ENCODE data around the gene GMDS. TPM values are rescaled to one million over a fixed set of nuclear protein-coding genes. Genes with fewer than 3 reads are reported as not detected.

GMDS gene
- total RNA-seq, 2 donors from 2014 or later = 19.6 to 36.3 TPM

DNA sequence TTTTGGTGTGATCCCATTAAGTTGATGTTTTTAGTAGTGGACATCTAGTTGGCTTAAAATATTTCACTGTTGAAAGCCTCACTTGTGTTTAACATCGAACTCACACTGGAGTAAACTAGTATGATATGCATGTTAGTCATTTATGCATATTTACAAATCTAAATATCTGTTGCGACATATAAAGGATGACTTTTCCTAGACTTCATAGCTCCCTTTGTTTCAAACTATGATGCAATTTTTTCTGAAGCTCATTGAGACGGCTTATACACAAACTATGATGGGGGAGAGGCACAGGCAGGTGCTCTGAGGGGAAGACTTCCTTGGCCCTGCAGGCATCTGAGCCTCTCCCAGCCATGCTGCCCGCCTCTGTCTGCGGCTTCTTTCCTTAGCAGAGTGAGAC, 647.5 kb downstream of the GMDS start:
- no peak overlapping the region for H3K4me3 Mint-ChIP-seq
- peaks cover 63% of the 10 kb centered on the region for H3K27me3 Mint-ChIP-seq
- H3K36me3 Mint-ChIP-seq (ENCODE audit: low read depth) = no peaks in the 10 kb centered on the region
- no peaks in the 10 kb centered on the region for H3K9me3 Mint-ChIP-seq
- H3K4me1 Mint-ChIP-seq = peaks cover 4% of the 10 kb centered on the region
- no peak overlapping the region for H3K27ac Mint-ChIP-seq
- no peak for ATAC-seq (replicated peaks)

DNA sequence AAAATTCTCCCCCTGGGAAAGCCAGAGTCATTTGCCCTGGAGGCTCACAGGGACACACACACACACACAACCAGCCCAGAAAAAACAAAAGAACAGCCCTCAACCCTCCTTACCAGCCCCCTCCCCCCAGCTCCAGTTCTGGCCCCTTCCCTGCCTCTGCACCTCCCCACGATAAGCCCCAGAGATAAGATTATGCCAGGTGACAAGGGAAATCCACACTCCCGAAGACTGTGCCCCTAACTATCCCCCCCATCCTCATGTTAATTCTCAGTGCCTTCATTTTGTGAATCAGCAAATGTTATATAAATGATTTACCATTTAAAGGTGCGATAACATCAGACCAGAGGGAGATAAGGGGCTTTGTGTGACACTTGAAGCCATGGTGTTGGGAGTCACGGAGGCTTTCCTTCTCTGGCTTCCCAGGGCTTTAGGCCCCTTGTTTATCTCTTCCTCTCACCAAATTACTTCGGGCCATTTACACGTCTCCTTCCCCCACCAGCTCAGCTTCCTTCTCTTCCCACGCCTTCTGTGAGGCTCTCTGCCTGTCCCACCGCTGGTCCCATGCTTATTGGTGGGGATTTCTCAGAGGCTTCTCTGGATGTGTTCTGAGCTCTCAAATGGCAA, 648.2 kb downstream of the GMDS start:
- ATAC-seq (replicated peaks) = no peak
- Mint-ChIP-seq H3K9me3 (no peaks in the 10 kb centered on the region), H3K27me3 (peaks cover 59% of the 10 kb centered on the region), H3K4me1 (peaks cover 4% of the 10 kb centered on the region), H3K27ac (no peak overlapping the region), H3K4me3 (no peak overlapping the region), H3K36me3 (ENCODE audit: low read depth) (no peaks in the 10 kb centered on the region)

DNA sequence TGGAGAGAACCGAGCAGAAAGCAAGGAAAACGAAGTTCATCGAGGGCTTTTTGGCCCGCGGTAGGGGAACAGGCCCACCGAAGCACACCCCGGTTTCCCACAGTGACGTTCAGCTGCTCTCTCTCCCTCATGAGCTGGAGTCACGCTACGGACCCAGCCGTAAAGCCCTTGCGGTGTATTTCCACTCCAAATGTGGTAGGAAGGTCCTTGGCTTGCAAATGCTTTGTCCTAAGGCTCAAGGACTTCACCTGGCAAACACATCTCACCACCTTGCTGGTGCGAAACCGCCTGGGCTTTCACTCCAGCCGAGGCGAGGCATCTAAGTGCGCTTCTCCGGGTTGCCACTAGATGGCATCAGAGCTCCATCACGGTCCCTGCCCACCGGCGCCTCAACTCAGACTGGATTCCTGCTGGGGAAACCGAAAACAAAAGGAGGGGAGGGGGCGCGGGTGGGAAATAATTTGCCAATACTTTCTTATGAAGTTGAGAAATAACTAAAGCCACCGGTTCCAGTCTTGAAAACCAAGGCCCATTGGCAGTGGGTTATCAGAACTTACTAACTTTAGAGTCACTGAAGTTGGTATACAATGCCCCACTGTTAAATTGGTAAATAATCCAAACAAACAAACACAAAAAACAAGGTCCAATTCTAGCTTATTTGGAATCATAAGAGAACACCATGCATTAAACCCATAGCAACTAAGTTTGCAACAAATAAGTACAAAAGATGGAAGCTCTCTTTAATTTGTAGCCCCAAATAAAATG, 649.1 kb downstream of the GMDS start:
- H3K27me3 Mint-ChIP-seq = peaks cover 54% of the 10 kb centered on the region
- H3K36me3 Mint-ChIP-seq (ENCODE audit: low read depth) = no peaks in the 10 kb centered on the region
- H3K27ac Mint-ChIP-seq = no peak overlapping the region
- H3K4me1 Mint-ChIP-seq = peaks cover 4% of the 10 kb centered on the region
- ATAC-seq (replicated peaks) = peak; percentile 73
- H3K9me3 Mint-ChIP-seq = no peaks in the 10 kb centered on the region
- no peak overlapping the region for H3K4me3 Mint-ChIP-seq

DNA sequence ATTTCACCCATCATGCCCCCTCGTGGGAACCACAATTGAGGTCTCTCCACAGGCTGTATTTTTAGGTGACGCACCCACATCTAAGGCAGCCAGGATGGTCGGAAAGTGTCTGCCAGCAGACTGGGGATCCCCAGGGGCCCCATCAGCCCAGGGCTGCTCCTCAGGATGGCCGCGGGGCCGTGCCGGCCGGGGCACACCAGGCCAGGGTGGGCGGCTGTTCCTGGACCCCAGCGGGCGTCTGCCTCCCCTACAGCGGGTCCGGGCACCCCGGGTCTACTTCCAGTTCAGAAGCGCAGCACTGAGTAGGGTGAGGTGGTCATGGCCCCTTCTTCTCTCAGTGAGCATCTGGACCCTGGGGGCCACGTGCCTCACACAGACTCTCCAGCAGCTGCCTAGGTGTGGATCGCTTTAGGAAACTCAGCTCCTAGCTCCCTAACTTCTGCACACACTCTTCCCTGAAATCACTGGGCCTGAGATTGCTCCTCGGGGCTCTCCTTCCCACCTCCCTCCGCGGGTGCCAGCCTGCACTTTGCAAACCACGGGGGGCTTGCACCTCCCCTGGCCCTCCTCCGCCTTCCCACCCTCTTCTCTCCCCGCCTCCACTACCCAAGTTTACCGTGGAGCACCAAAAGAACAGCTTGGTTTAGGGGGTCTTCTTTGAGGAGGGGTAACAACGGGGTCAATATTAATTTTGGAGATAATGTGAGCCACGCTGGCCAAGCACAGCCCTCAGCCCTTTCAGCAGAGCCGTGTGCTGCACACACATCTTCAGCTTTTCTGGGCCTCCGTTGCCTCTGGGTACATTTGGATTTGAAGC, 649.9 kb downstream of the GMDS start:
- no peaks in the 10 kb centered on the region for H3K9me3 Mint-ChIP-seq
- no peak overlapping the region for H3K27ac Mint-ChIP-seq
- H3K4me3 Mint-ChIP-seq = no peak overlapping the region
- H3K4me1 Mint-ChIP-seq = peaks cover 4% of the 10 kb centered on the region
- H3K27me3 Mint-ChIP-seq = peaks cover 47% of the 10 kb centered on the region
- ATAC-seq (replicated peaks) = no peak
- no peaks in the 10 kb centered on the region for H3K36me3 Mint-ChIP-seq (ENCODE audit: low read depth)

DNA sequence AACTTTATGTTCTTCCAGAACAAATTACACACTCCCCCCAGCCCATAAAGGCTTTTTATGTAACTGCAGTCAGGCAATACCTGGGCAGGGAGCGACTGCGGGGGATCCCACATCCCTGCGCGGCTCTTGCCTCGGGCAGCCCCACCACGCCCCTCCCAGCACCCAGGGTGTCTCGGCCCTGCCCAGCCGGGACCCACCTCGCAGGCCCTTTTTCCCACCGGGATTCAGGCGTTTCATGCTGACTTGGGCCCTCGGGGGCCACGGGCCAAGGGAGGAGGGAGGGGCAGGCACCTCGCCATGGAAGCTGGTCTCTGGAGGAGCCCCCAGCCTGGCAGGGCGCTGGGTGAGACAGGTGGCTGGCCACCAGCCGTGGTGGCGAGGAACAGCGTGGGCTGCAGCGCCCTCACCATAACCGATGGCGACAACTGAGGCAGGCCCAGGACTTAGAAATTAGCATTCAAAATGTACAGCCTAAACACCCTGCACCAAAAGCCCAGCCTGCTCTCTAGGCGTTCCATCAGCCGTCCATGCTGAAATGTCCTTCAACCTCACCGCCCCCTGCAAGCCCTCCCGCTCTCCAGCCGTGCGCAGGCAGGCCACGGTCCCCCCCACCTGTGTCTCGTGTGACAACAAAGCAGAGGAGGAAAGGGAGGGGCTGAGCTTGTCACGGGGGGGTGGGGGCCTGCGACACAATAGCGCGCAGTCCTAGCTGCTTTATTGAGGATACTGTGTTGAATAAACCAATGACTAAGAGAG, 650.8 kb downstream of the GMDS start:
- H3K9me3 Mint-ChIP-seq = no peaks in the 10 kb centered on the region
- H3K27me3 Mint-ChIP-seq = peaks cover 40% of the 10 kb centered on the region
- H3K4me1 Mint-ChIP-seq = peaks cover 4% of the 10 kb centered on the region
- ATAC-seq (replicated peaks) = no peak
- H3K36me3 Mint-ChIP-seq (ENCODE audit: low read depth) = no peaks in the 10 kb centered on the region
- no peak overlapping the region for H3K4me3 Mint-ChIP-seq
- H3K27ac Mint-ChIP-seq = no peak overlapping the region

DNA sequence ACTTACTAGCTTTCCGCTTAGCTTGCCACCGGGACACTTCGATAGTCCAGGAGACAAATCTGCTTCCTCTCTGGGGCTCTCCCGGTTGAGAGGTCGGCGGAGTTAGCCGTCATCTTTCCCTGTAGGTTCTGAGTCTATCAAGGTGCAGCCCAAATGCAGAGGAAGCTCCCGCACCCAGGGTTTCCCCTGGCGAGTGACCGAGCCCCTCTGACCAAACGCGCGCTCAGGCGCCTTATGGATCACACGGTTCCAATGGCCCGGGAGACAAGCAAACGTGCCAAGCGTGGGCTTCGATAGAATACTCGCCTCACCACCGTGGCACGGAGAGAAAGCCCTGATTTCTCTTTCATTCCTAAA, 651.5 kb downstream of the GMDS start:
- Mint-ChIP-seq H3K27ac (no peak overlapping the region), H3K36me3 (ENCODE audit: low read depth) (no peaks in the 10 kb centered on the region), H3K27me3 (peaks cover 42% of the 10 kb centered on the region), H3K4me3 (no peak overlapping the region), H3K9me3 (no peaks in the 10 kb centered on the region), H3K4me1 (peaks cover 4% of the 10 kb centered on the region)
- ATAC-seq (replicated peaks) = no peak

DNA sequence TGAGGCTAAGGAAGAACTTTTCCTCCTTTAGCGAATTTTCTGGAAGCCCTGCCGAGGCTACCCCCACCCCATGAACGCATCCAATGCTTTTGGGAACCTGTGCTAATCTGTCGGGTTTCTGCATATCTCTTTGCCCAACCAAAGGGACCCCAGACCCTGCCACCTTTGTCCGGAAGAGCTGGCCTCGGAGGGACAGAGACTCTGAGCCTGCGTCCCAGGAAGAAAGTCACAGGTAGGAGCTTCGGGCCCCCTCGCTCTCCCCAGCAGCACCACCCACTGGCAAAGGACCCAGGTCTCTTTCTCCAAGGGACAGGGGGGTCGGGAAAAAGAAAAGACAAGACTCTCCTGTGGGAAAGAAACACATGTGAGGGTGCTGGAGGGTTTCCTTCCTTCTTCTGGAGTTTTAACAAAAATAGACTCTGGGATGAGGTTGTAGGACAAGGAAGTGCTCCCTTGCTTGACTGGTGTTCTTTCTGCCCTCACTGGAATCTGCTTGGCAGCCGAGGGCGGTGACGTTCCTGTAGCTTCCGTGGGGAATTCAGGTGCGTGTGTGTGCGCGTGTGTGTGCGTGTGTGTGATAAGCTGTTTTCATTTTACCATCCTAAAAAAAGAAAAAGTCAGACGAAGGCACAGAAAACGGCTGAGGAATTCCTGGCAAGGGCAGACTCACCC, 652.0 kb downstream of the GMDS start:
- H3K27ac Mint-ChIP-seq = no peak overlapping the region
- ATAC-seq (replicated peaks) = no peak
- H3K9me3 Mint-ChIP-seq = no peaks in the 10 kb centered on the region
- peaks cover 41% of the 10 kb centered on the region for H3K27me3 Mint-ChIP-seq
- no peak overlapping the region for H3K4me3 Mint-ChIP-seq
- peaks cover 4% of the 10 kb centered on the region for H3K4me1 Mint-ChIP-seq
- H3K36me3 Mint-ChIP-seq (ENCODE audit: low read depth) = no peaks in the 10 kb centered on the region

DNA sequence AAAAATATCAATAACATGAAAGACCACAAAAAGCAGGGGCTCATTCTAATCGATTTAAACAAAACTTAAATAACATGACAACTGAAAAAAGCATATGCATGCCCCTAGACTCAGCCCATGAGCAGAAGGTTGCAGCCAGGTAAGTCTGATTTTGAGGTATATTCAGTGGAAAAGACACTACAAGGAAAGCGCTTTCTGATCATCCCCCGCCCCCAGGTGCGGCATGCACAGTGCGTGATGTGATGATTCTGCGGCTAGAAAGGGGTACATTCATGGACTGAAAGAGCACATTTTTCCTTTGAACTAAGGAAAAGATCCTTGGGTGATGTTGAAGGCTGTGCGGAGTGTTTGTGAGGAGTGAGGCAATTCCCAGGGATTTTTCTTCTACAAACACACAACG, 652.6 kb downstream of the GMDS start:
- Mint-ChIP-seq H3K27ac (no peak overlapping the region), H3K4me1 (peaks cover 4% of the 10 kb centered on the region), H3K36me3 (ENCODE audit: low read depth) (no peaks in the 10 kb centered on the region), H3K9me3 (no peaks in the 10 kb centered on the region), H3K27me3 (peaks cover 36% of the 10 kb centered on the region), H3K4me3 (no peak overlapping the region)
- ATAC-seq (replicated peaks) = no peak

DNA sequence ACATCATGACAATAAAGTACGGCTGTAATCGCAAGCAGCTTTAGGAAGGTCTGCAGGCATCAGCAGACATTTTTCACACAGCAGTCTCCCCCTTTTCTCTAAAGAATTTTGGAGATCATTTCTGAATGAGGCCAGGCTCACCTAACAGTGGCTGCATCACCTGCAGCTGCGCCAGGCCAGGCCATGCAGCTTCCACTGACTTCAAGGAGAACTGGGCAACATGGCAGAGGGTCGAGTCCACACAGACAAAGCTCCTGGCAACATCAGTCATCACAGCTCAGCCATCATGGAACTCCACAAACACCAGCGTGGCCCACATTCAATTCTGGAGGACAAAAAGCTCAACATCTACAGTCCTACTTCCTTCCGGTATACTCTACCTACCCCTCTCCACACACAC, 653.5 kb downstream of the GMDS start:
- no peaks in the 10 kb centered on the region for H3K9me3 Mint-ChIP-seq
- peaks cover 30% of the 10 kb centered on the region for H3K27me3 Mint-ChIP-seq
- H3K4me3 Mint-ChIP-seq = no peak overlapping the region
- H3K4me1 Mint-ChIP-seq = peaks cover 4% of the 10 kb centered on the region
- ATAC-seq (replicated peaks) = no peak
- H3K27ac Mint-ChIP-seq = no peak overlapping the region
- no peaks in the 10 kb centered on the region for H3K36me3 Mint-ChIP-seq (ENCODE audit: low read depth)

DNA sequence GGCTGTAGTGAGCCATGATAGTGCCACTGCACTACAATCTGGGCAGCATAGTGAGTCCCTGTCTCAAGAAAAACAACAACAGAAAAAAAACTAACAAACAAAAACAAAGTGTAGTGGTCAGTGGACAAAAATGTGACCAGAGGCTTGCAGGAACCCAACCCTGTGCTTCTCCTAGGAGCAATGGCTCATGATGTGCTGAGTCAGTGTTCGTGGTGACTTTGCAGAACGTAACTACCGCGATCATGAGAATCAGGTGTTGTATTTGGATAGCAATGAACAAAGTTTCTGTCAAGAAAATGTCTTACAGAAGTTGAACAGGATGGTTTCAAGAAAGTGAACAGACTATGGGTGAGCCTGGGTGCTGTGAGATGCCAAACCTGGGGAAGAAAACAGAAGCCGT, 654.2 kb downstream of the GMDS start:
- no peaks in the 10 kb centered on the region for H3K36me3 Mint-ChIP-seq (ENCODE audit: low read depth)
- peaks cover 29% of the 10 kb centered on the region for H3K27me3 Mint-ChIP-seq
- no peak overlapping the region for H3K4me3 Mint-ChIP-seq
- H3K4me1 Mint-ChIP-seq = peaks cover 3% of the 10 kb centered on the region
- H3K9me3 Mint-ChIP-seq = no peaks in the 10 kb centered on the region
- no peak overlapping the region for H3K27ac Mint-ChIP-seq
- no peak for ATAC-seq (replicated peaks)

DNA sequence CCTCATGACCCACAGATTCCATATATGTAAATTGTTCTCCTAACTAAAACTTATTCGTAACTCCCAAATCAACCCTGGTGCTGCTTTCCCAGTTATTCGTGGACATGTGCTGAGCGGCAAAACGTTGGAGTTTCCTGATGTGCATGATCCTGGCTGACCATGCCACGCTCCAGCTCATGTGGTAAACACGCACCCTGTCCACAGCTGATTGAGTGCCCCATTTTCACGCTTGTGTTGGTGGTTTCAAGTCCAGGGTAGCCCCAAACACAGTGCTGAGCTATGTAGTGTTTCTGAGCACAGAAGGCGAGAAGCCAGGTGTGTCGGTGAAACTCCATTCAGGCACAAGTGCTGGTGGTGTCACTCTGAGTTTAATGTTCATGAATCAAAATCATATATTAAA, 654.8 kb downstream of the GMDS start:
- Mint-ChIP-seq H3K4me1 (no peaks in the 10 kb centered on the region), H3K9me3 (no peaks in the 10 kb centered on the region), H3K36me3 (ENCODE audit: low read depth) (no peaks in the 10 kb centered on the region), H3K27ac (no peak overlapping the region), H3K4me3 (no peak overlapping the region), H3K27me3 (peaks cover 29% of the 10 kb centered on the region)
- ATAC-seq (replicated peaks) = no peak

DNA sequence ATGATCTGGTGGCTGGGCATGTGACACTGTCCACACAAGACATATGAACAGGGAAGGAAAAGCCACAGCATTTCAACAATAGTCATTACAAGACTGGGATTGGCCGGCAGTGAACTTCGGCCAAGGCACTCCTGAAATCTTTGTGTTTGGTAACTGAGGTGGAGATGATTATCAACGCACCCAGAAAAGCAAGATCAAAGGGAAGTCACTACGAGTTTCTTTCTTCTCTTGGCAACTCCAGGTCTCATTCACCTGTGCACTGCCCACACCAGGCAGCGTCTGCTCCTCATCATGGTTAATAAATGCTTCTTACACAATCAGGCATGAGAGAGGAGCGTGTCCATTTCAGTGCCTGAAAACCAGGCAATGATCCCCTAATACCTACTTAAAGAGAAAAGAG, 656.2 kb downstream of the GMDS start:
- ATAC-seq (replicated peaks) = no peak
- Mint-ChIP-seq H3K4me3 (no peak overlapping the region), H3K9me3 (no peaks in the 10 kb centered on the region), H3K27ac (no peak overlapping the region), H3K36me3 (ENCODE audit: low read depth) (no peaks in the 10 kb centered on the region), H3K4me1 (no peaks in the 10 kb centered on the region), H3K27me3 (peaks cover 24% of the 10 kb centered on the region)

DNA sequence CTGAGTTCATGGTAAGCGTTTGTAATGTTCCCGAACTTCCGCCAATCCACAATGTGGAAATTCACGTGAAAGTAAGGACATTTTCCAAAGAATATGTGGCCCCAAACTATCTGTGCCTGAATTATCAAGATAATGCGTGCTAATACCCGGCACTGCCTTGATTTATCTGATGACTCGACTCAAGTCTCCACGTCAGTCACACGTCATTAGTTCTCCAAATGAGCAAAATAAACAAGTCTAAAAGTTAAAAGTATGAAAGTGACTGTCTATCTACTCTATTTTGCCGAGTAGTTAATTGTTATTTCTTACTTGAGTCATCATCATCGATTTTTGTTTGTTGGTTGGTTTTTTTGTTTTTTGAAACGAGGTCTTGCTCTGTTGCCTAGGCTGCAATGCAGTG, 657.4 kb downstream of the GMDS start:
- no peaks in the 10 kb centered on the region for H3K36me3 Mint-ChIP-seq (ENCODE audit: low read depth)
- no peak overlapping the region for H3K27ac Mint-ChIP-seq
- H3K27me3 Mint-ChIP-seq = peaks cover 22% of the 10 kb centered on the region

DNA sequence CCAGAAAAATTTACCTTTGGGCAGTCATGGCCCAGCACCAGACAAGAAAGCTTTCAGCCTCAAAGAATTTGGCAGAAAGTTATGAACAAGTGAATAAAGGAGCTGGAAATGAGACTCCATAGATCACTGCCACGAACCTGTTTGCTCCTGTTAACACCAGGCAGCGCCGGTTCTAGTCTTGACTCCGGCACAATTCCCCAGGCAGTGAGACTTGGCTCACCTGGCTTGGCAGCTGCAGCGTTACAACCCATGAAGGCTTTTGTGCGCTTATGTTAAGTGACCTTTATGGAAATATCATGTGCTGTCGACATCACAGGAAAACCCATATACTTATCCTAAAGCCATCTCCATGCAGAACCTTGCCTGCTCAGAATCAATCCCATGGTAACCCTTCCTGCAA, 657.9 kb downstream of the GMDS start:
- peaks cover 22% of the 10 kb centered on the region for H3K27me3 Mint-ChIP-seq
- no peaks in the 10 kb centered on the region for H3K4me1 Mint-ChIP-seq
- no peak overlapping the region for H3K27ac Mint-ChIP-seq
- H3K9me3 Mint-ChIP-seq = no peaks in the 10 kb centered on the region
- H3K4me3 Mint-ChIP-seq = no peak overlapping the region
- H3K36me3 Mint-ChIP-seq (ENCODE audit: low read depth) = no peaks in the 10 kb centered on the region
- no peak for ATAC-seq (replicated peaks)

More for the DNA sequence above, 657.4 kb downstream of the GMDS start:
- Mint-ChIP-seq H3K9me3 (no peaks in the 10 kb centered on the region), H3K4me3 (no peak overlapping the region), H3K4me1 (no peaks in the 10 kb centered on the region)
- ATAC-seq (replicated peaks) = no peak
